ENCODE results near the gene DEFB112. TPM values are rescaled to one million over a fixed set of nuclear protein-coding genes. Genes with fewer than 3 reads are reported as not detected.

Gene DEFB112
- total RNA-seq, 1 experiment from 2014 or later = not detected

DNA sequence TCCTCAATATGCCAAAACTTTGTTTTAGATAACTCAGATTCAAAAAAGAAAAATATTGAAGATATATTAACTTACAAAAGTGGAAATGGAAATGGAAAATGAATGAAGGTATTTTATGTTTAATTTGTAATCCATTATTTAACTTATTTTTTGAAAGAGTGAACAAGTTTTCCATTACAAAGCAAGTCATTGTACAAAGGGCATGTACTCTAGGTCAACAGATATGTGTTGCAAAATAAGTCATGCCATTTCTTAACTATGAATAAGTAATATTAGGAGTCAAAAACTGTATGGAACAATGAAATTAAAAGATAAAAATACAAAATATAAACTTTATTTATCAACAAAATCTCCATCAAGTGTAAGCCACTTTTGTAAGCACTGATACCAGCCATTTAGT is 54.5 kb downstream of the DEFB112 start:
- no peak for DNase-seq (ENCODE audit: low read depth)

Other genes with a start within 250 kb of the DEFB112 start
- gene CRISP1, start 183.4 kb downstream of the DEFB112 start, total RNA-seq (2014; rRNA removed; shearing (Covaris generic)) = not detected in 2 replicates
- gene DEFB114, start 85.8 kb downstream of the DEFB112 start, total RNA-seq (2014; rRNA removed; shearing (Covaris generic)) = not detected in 2 replicates
- gene DEFB113, start 80.3 kb downstream of the DEFB112 start, total RNA-seq (2014; rRNA removed; shearing (Covaris generic)) = not detected in 2 replicates
- gene DEFB110, start 27.9 kb downstream of the DEFB112 start, total RNA-seq (2014; rRNA removed; shearing (Covaris generic)) = not detected in 2 replicates